NCI-H146 (cell line): Measurements from ENCODE around the gene PASK.
"Not testable (repeated sequence)": the region's sequence is repeated elsewhere in the genome, so short reads cannot be mapped to it uniquely, and the experiment has no call there.

Experiments
- DNase-seq: peaks from one replicate; lab custom pipeline; 2025; lab: John Stamatoyannopoulos, UW

The PASK gene

DNA sequence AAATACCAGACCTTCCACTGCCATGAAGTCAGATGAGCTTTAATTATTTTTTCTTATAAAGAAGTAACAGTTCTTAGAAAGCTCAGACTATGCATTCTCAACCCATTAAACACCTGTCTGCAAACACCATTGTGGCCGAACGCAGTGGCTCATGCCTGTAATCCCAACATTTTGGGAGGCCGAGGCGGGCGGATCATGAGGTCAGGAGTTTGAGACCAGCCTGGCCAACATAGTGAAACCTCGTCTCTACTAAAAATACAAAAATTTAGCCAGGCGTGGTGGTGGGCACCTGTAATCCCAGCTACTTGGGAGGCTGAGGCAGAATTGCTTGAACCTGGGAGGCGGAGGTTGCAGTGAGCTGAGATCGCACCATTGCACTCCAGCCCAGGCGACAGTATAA lies 44.7 kb downstream of the PASK start:
- DNase-seq: not testable (repeated sequence)

DNA sequence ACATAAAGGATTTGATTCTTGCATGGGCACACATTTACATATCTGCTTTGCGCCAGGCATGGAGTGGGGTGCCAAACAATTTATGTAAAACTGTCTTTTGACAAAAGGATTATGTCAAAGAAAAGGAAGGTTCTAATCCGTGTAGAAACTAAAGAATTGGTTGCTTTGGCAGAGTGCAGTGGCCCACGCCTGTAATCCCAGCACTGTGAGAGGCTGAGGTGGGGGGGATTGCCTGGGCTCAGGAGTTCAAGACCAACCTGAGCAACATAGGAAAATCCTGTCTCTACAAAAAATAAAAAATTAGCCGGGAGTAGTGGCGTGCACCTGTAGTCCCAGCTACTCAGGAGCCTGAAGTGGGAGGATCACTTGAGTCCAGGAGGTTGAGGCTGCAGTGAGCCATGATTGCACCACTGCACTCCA lies 46.1 kb downstream of the PASK start:
- DNase-seq: no peak

DNA sequence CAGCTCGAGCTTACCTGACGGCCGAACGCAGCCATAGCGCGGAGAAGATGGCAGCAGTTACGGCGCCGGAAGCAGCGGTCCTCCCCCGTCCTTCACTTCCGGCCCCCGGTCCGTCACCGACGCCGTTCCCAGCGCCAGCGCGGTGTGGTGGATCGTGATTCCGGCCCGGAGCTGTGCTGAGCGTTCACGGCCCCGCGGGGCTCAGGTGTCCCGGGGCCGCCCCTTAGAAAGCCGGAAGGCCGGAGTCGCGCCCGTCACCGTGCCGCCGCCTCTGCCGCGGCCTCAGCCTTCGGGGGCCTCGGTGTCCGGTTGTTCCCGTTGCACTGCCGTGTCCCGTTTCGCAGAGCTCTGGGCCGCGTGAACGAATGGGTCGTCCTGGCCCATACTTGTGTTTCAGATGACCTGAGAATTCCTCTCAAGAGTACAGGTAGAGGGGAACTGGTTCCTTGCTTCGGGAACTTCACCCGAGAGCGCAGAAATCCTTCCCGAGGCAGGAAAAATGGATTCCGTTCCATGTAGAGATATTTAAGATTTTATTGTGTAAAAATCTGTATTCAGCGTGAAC lies 47.0 kb downstream of the PASK start, which contains the start of gene MTERF4:
TSS of gene MTERF4 (minus strand) at position 49 of the 565 bp plus-strand sequence. CDS start at position 35, 14 bp downstream.
- DNase-seq: peak; percentile 77

DNA sequence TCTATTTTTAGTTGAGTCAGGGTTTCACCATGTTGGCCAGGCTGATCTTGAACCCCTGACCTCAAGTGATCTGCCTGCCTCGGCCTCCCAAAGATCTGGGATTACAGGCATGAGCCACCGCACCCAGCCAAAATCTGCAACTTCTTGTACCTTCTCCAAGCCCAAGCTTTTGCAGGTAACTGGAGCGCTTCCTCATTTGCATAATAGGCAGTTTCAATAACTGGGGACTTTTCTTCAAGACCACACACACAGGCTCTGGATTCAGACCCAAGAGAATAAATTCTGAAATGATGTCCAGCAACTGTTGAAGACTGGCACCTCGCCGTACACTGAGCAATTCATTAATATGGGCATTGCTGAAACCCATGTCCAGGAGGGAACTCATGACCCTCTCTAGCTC lies 50.0 kb downstream of the PASK start:
- DNase-seq: no peak

DNA sequence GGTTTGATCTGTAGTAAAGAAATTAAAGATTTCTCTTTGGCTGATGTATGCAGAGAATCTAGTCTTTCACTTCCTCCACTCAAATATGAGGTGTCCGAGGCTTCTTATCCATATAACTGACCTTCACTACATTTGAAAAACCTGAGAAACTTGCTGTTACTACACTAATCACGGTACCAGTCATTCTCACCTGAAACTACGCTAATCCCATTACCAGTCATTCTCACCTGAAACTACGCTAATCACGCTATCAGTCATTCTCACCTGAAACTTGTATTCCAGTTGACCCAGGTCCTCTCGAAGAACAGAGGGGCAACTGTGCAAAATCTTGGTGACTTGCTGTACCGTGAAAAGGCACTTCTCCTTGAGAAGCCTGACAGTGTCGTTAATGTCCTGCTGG lies 52.3 kb downstream of the PASK start:
- no peak for DNase-seq

DNA sequence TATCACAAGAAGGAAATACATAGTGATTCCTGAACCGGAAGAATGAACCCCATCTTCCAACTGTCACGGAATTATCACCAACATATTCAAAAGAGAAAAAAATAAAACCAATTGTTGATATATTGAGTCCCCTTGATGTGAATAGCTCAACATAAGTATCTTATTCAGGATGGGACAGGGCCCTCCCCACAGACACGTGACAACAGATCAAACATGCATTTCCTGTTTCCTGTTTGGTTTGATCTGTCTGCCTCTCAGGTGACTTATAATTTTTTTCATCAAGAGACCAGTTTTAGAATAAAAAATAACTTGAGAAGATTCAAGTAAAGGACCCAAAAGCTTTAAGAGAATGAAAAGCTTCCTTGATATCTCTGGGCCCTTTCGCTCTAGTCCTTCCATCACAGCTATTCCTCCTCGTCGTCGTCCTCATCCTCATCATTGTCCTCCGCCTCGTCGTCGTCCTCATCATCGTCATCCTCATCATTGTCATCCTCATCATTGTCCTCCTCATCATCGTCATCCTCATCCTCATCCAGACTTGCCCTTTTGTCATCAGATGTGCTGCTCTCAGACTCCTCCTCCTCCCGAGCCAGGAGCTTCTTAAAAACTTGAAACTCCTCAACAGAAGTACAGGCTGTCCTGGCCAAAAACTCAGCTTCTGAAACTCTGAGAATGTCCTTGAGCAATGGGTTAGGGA lies 53.5 kb downstream of the PASK start:
- DNase-seq: no peak

DNA sequence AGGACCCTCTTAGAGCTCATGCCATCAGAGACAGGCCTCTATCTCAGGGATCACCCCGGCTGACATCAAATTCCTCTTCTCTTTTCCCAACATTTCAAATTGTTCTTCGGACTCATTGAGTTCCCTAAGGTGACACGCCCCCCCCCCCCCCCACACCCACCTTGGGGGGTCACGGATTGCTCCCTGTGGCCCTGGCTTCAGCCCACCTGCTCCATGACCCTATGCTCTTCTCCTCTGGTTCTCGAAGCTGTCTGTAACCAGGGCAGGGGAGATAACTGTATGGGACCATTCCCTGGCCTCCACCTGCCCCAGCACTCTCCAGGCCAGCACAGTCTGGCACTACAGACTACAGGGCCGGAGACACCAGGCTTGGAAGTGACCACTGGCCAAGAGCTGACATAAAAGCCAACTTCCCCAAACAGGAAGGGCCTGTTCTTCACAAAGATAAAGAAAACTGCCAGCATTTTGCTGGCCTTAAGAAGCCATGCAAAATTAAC lies 54.3 kb downstream of the PASK start:
- no peak for DNase-seq

DNA sequence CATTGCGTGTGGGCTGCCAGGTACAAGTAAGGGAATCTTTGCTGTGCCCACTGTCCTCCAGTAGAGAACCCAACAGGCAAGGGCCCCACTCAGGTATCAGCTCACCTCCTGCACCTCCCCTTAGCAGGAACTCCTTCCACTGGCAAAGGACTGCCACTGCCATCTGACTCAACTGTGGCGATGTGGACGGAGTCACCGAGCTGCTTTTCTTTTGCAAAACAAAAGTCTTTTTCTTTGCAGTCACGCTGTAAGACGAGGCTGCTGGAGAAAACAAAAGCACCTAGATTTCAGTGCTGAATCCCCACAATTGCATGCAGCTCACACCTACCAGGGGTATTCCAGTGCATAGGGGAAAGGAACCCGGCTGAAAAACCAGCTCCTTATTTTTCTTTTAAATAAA lies 55.1 kb downstream of the PASK start:
- DNase-seq: no peak

DNA sequence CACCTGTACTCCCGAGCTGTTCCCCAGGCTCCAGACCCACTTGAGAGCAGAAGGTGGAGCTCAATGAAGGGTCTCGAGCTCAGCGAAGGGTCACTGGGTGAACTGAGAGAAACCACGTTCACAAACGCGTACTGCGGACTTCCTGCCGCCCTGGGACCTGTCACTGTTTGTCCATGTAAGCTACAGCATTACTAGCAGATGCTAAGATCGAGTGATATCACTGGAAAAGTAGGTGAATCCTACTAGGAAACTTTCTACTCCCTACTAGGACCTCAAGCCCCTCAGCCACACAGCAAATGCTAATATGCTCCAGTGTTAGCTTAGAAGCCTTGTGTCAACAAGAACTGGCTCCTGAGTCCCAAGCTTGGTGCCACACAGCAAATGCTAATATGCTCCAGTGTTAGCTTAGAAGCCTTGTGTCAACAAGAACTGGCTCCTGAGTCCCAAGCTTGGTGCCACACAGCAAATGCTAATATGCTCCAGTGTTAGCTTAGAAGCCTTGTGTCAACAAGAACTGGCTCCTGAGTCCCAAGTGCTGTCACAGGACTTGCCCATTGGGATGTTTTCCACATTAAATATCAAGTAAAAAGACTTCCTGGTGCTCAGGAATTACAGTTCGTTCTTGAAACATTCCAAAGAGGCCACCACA lies 56.0 kb downstream of the PASK start:
- DNase-seq: peak; percentile 60

DNA sequence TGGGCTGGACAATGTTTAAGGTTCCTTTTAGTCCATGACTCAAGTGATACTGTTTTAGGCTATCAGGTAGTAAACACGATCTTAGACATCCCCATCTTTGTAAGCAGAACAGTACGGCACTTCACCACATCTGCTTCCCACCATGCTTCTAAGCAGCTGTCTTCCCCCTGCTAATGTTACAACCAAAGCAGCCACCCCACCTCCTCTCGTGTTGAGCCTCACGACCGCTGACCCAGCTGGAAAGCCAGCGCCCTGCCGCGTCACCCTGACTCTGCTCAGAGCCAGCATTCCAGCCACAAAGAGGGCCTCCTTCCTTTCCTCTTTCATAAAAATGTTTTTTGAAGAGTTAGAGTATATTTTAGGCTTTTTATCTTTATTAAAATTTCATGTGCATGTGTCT lies 56.6 kb downstream of the PASK start:
- DNase-seq: peak; percentile 30

DNA sequence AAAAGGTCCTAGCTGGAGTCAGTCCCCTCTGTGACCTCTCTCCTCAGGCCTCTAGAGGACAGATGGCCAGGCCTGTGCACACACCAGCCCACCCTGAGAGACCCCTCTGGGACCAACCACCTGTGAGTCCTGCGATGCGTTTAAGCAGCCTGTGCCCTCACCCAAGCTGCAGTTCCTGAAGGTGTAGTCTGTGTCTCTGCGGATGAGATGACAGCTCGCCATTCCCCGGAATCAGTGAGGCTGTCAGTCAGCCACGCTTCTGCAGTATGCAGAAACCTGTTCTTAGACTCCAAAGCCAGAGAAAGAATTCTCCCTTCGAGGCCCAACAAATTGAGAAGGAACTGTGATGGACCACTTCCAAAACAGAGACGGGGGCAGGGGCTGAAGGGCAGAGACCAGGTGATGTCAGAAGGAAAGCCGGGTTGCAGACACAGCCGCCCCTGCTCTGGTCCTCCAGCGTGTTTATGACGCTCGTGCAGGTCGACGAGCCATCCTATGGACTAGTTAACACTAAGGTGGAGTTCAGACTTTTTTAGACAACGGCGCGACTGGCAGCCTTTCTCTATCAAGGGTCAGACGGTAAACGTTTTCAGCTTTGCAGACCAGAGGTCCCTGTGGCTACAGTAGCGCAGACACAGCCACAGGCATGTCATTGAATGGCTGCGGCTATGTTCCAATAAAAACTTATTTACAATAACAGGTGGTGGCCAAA lies 57.4 kb downstream of the PASK start:
- no peak for DNase-seq

DNA sequence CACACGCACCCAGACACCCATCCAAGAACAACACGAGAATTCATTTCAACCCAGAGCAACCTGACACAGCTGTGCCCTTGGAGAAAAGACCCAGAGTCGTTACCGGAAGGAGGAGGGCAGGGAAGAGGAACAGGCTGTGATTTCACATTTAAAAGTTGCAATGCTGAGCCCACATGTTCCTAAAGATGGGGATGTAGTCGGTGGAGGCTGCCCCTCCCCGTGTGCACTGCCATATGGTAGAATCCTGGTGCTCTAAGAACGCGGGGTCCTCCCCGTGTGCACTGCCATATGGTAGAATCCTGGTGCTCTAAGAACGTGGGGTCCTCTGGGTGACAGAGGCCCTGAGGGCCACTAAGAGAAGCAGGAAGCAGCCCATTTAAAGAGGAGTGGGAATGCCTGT lies 58.1 kb downstream of the PASK start:
- no peak for DNase-seq

DNA sequence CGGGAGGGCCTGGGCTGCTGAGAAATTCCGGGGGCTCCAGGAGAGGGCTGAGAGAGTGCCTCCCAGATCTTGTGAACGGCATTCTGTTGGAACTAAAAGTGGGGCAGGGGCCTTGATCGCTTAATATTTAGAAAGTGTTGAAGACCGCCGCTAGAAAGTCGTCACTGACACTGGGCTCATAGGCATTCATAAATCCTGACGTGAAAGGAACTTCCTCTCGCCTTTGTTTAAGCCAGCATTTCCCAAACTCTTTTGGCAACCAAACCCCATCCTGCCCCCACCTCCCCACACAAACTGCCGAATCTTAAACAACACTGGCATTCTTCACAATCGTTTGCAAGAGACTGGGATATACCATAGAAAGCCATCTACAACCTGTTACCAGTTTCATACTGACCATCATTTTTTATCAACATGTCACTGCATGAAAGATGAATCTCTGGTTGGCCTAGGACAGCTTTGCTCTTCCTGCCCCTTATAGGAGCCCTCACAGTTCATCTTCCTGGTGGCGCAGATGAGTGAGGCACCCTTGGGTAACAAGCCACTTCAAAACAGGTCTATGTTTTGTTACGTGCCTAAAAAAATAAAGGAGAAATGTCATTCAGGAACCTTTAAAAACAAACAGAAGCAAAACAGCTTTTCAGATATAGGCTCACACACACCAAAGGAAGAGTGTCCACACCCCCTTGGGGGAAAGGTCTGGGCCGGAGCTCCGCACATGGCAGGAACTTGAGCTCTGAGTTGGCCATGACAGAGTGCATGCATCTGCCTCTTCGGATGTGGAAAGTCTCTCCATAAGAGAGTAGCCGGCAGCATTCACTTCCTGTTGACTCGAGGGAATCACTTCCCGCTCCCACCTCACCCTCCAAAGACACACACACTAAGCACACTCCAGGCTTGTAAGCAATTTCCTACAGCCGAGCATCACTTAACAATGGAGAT lies 60.2 kb downstream of the PASK start:
- no peak for DNase-seq

DNA sequence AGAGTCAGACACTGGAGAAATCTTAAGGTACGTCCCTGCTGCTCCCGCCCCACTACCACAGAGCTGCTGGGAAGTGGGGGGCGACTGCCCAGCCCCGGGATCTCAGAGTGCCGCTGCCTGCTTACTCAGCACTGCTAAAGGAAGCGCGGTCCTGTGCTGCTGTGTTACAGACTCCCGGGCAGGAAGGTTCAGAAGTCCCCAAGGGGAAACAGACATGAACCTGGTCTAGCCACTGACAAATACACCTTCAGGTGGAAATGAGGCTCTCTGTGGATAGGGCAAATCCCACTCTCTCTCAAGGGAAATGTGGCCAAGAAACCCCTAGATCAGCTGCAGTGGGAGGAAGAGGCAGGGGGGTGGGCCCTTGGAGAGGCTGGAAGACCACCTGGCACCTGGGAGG lies 60.9 kb downstream of the PASK start:
- no peak for DNase-seq

DNA sequence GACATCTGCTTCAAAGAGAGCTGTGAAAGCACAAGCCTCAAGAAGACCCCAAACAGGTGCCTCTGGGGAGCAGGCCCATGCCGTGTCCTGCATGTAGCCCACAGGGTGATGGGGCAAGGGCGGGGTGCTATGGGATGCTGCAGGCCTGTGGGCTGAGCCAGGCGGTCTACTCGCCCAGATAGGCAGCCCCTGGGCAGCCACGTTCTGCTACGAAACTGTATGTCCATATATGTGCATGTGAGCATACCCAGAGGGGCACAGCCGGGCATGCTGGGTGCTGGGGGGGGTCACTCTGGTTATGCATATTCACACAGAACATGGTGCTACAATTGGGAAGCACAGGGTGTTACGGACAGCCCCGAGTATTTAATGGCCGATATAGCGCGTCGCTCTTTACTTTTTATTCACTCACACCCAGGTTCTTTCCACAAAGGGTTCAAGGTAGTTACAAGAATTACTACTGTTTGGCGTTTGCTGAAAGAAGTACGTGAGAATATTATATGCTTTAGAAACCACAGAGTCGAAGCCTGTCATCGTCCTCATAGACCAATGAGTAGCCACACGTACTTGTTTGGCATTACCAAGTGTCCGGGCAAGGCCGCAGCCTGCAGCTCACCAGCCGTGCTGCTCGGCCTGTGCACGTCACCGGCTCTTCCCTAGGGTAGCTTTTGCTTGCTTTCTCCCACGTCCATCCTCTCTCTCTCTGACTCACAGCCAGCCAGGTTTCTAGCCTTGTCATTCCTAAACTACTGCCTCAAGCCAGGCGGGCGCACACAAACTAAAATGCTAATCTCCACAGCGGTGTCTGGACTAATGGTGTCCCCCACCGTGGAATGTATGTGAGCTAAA lies 61.6 kb downstream of the PASK start:
- DNase-seq: no peak

DNA sequence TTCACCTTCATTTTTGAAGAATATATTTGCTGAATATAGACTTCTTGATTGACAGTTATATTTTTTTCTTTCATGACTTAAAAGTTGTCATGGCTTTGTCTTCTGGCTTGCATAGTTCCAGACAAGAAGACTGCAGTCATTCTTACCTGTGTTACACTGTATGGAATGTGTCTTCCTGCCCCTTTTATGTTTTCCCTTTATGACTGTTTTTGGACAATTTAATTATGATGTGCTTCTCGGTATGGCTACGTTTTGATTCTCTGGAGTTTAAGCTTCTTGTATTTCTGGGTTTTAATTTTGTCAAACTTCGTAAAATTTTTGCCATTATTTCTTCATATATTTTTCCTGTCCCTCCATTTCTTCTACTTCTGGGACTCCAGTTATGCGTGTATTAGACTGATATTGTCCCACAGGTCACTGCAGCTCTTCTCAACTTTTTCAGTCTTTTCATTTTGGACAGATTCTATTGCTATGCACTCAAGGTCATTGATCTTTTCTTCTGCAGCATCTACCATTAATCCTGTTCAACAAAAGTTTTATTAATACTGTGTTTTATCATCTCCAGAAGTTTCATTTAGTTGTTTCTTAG lies 64.3 kb downstream of the PASK start:
- no peak for DNase-seq

DNA sequence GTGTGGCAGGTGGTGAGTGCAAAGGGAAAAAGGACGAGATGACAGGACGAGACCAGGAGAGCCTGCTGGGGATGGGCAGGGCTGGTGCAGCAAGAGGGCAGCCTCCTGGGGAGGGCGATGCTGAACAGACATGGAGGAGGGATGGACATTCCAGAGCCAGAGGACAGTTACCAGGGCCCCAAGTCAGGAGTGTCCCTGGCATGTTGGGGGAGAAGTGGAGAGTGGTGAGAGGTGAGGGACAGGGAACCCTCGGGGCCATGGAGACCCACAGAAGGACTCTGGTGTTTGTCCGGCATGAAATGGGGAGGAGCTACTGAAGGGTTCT lies 66.2 kb downstream of the PASK start:
- no peak for DNase-seq

DNA sequence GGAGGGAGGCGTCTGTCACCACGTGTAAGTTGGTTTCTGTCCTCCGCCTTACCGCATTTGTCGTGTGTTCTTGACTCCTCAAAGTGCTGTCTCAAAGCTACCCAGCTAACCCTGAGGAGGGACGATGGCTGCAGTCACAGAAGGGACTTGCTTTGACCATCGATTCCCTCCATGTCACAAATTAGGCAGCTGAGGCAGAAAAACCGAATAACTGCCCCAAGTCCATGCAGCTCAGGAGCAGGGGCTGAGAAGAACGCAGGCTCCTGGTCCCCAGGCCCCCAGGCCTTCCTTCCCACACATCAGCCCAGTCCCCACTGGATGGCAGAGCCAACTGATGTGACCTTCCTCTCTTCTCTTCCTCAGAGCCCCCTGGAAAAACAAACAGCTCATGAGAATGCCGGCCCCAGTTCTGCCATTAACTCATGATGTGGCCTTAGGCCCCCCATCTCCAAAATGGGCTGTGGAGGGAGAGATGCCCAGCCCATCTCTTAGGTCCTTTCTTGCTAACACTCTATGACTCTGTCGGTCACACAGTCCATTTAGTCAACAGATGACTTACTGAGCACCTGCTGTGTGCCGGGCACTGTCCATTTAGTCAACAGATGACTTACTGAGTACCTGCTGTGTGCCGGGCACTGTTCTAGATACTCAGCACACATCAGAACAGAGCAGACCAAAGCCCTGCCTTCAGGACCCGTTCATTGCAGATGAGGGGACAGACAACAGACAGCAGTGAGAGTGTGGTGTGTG lies 66.8 kb downstream of the PASK start:
- DNase-seq: no peak

DNA sequence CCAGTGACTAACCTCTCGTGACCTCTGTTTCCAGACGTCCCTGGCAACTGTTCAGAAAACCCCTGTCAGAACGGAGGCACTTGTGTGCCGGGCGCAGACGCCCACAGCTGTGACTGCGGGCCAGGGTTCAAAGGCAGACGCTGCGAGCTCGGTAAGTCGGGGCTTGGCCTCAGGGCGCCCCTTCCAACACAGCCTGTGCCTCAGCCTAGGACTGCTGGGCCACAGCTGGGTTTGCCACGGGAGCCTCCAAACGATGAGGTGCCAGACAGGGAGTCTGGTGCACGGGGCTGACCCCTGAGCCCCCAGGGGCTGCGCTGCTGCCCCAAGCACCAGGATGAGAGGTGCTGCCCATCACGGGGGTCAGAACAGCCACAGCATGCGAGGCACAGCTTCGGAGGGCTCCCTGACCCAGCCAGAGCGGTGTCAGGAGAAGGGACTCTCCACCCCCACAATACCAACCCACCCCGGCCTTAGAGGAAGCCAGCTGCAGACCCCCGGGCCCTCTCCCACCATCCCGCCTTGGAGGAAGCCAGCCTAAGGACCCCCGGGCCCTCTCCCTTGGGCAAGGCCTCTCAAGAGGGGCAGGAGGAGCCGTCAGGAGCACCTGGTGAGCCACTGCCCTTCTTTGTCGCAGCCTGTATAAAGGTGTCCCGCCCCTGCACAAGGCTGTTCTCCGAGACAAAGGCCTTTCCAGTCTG lies 67.5 kb downstream of the PASK start:
- DNase-seq: no peak
